Measurements from ENCODE around the gene MAP2K2. TPM values are rescaled to one million over a fixed set of nuclear protein-coding genes. Genes with fewer than 3 reads are reported as not detected.
A peak's percentile ranks its signal among the peaks of the same experiment; 100 is the strongest.

The MAP2K2 gene
- total and polyA plus RNA-seq, 2 donors (not counting 1 experiment from before 2014, with no cell fraction given), result 138 to 181 TPM

DNA sequence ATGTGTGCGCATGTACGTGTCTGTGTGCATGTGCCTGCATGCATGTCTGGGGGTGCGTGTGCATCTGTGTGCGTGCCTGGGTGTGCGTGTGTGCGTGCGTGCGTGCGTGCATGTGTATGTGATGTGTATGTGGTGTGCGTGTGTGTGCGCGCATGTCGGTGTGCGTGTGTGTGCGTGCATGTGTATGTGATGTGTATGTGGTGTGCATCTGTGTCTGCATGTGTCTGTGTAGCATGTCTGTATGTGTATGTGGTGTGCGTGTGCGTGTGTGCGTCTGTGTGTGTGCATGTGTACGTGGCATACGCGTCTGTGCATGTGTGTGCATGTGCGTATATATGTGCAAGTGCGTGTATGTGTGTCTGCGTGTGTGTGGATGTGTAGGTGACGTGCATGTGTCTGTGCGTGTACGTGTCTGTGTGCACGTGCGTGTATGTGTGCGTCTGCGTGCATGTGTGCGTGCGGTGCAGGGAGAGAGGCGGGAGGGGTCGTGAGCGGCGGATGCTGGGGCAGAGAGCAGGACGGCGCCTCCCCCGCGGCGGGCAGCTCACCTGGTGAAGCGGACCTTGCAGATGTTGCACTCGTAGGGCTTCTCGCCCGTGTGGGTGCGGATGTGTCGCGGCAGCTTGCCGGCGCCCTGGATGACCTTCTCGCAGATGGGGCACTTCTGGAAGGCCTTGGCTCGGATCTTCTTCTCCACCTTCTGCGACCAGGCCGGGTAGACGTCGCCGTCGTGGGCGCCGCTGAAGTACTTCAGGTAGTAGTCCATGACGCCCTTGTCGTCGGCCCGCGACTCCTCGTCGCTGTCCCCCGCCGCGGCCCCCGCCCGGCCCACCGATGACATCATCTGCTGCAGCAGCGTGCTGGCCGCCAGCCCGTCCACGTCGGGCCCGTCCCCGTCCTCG is 70.2 kb downstream of the MAP2K2 start:
- Mint-ChIP-seq H3K4me1 (peaks cover 37% of the 10 kb centered on the region), H3K4me3 (peak overlapping the region; percentile 18), H3K9me3 (ENCODE audit: insufficient read depth) (no peaks in the 10 kb centered on the region), H3K27me3 (no peaks in the 10 kb centered on the region), H3K27ac (no peak overlapping the region)
- Histone ChIP-seq H3K27me3 (replicated peaks in 1 of 4; ENCODE audit: control extremely low read depth in 1 of 4, control insufficient read depth in 3 of 4, insufficient read depth in 4 of 4, low read length in 3 of 4) (no peaks in the 10 kb centered on the region), H4K20me1 (ENCODE audit: control insufficient read depth, insufficient read depth, low read length, poor library complexity, severe bottlenecking) (peaks cover 96% of the 10 kb centered on the region), H3K4me2 (replicated peaks; ENCODE audit: low read depth, low read length, poor library complexity, severe bottlenecking) (no peak overlapping the region), H3K36me3 (replicated peaks in 1 of 2; ENCODE audit: control extremely low read depth in 1 of 2, control insufficient read depth in 1 of 2, extremely low read depth in 1 of 2, insufficient read depth in 2 of 2, low read length in 1 of 2) (peaks cover 0 to 48% of the 10 kb centered on the region in 2 experiments), H2AFZ (ENCODE audit: insufficient read depth, low read depth, low read length, poor library complexity, severe bottlenecking) (no peak overlapping the region), H3K9me3 (ENCODE audit: control extremely low read depth in 1 of 3, control insufficient read depth in 2 of 3, insufficient read depth in 1 of 3, low read length in 2 of 3) (peaks cover 0 to 8% (median 0%) of the 10 kb centered on the region in 3 donors), H3K4me3 (ENCODE audit: control extremely low read depth in 1 of 5, extremely low read depth in 1 of 5, insufficient read depth in 1 of 5, low read depth in 2 of 5, low read length in 4 of 5) (no peak overlapping the region), H3K4me1 (ENCODE audit: control insufficient read depth in 2 of 2, insufficient read depth in 2 of 2, low read length in 2 of 2) (peaks cover under 1 to 16% of the 10 kb centered on the region in 2 donors), H3K79me2 (ENCODE audit: control insufficient read depth, insufficient read depth, low read length) (peaks cover 97% of the 10 kb centered on the region), H3K9ac (ENCODE audit: low read length) (no peak overlapping the region), H3K27ac (ENCODE audit: low read length in 2 of 2) (no peak overlapping the region)
- DNase-seq, result no peak
- no peak for ATAC-seq (ENCODE audit: low read depth)
- ChIA-PET POLR2A (no interaction called here), CTCF (no interaction called here)
- intact Hi-C loops (cut with micrococcal nuclease), result no loop called here
- 97% methylated on average over 74 of the region's 82 CpGs for WGBS (ENCODE audit: insufficient coverage)
- no peak for TF ChIP-seq EZH2 (IDR thresholded peaks at IDR 0.05; ENCODE audit: borderline replicate concordance, insufficient read depth, low read depth, low read length, poor library complexity, severe bottlenecking)
- TF ChIP-seq, protein P1, sequence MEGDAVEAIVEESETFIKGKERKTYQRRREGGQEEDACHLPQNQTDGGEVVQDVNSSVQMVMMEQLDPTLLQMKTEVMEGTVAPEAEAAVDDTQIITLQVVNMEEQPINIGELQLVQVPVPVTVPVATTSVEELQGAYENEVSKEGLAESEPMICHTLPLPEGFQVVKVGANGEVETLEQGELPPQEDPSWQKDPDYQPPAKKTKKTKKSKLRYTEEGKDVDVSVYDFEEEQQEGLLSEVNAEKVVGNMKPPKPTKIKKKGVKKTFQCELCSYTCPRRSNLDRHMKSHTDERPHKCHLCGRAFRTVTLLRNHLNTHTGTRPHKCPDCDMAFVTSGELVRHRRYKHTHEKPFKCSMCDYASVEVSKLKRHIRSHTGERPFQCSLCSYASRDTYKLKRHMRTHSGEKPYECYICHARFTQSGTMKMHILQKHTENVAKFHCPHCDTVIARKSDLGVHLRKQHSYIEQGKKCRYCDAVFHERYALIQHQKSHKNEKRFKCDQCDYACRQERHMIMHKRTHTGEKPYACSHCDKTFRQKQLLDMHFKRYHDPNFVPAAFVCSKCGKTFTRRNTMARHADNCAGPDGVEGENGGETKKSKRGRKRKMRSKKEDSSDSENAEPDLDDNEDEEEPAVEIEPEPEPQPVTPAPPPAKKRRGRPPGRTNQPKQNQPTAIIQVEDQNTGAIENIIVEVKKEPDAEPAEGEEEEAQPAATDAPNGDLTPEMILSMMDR (IDR thresholded peaks at IDR 0.05), result no peak

DNA sequence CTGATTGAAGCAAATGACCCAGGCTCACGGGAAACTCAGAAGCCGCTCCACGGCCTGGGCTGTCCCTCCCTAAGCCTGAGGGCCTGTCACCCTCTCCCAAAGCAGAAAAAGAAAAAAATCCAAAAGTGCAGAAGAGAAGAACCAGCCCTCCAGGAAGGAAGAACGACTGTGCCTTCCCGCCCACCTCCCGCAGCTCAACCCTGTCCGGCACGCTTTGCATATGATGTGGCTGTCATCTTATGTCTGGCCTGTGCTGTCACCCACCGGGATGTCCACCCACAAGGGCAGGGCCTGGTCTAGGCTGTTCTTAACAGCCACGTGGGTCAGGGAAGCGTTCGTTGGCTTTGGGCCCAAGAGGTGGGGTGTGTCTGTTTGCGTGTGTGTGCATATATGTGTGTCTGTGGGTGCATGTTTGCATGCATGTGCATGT is 70.9 kb downstream of the MAP2K2 start:
- no peak for TF ChIP-seq EZH2 (IDR thresholded peaks at IDR 0.05; ENCODE audit: borderline replicate concordance, insufficient read depth, low read depth, low read length, poor library complexity, severe bottlenecking)
- DNase-seq (no peak), ATAC-seq (ENCODE audit: low read depth) (no peak)
- intact Hi-C loops (cut with micrococcal nuclease), result no loop called here
- H3K4me2 ChIP-seq (replicated peaks; ENCODE audit: low read depth, low read length, poor library complexity, severe bottlenecking), result peak overlapping the region; percentile 17
- peaks cover 0 to 8% (median 0%) of the 10 kb centered on the region in 3 donors for H3K9me3 ChIP-seq (ENCODE audit: control extremely low read depth in 1 of 3, control insufficient read depth in 2 of 3, insufficient read depth in 1 of 3, low read length in 2 of 3)
- 78% methylated on average over 13 of the region's 13 CpGs for WGBS (ENCODE audit: insufficient coverage)
- H2AFZ ChIP-seq (ENCODE audit: insufficient read depth, low read depth, low read length, poor library complexity, severe bottlenecking), result no peak overlapping the region
- H3K27ac ChIP-seq (ENCODE audit: low read length in 2 of 2), result no peak overlapping the region
- no peaks in the 10 kb centered on the region for H3K27me3 ChIP-seq (replicated peaks in 1 of 4; ENCODE audit: control extremely low read depth in 1 of 4, control insufficient read depth in 3 of 4, insufficient read depth in 4 of 4, low read length in 3 of 4)
- H3K4me1 ChIP-seq (ENCODE audit: control insufficient read depth in 2 of 2, insufficient read depth in 2 of 2, low read length in 2 of 2), result peaks cover 0 to 10% of the 10 kb centered on the region in 2 donors
- H4K20me1 ChIP-seq (ENCODE audit: control insufficient read depth, insufficient read depth, low read length, poor library complexity, severe bottlenecking), result peaks cover 96% of the 10 kb centered on the region
- peaks cover 0 to 50% of the 10 kb centered on the region in 2 experiments for H3K36me3 ChIP-seq (replicated peaks in 1 of 2; ENCODE audit: control extremely low read depth in 1 of 2, control insufficient read depth in 1 of 2, extremely low read depth in 1 of 2, insufficient read depth in 2 of 2, low read length in 1 of 2)
- CTCF ChIA-PET, result no interaction called here
- Mint-ChIP-seq H3K9me3 (ENCODE audit: insufficient read depth) (no peaks in the 10 kb centered on the region), H3K27ac (no peak overlapping the region), H3K4me3 (peak overlapping the region; percentile 18), H3K4me1 (peaks cover 36% of the 10 kb centered on the region), H3K27me3 (no peaks in the 10 kb centered on the region)
- H3K9ac ChIP-seq (ENCODE audit: low read length), result no peak overlapping the region
- H3K79me2 ChIP-seq (ENCODE audit: control insufficient read depth, insufficient read depth, low read length), result peaks cover 97% of the 10 kb centered on the region
- no peak overlapping the region for H3K4me3 ChIP-seq (ENCODE audit: control extremely low read depth in 1 of 5, extremely low read depth in 1 of 5, insufficient read depth in 1 of 5, low read depth in 2 of 5, low read length in 4 of 5)
- POLR2A ChIA-PET, result no interaction called here

Measured in B cell (primary cell).